SK-N-SH (cell line): ENCODE measurements around the gene SLC2A9.

Source experiments
- EZH2phosphoT487 ChIP-seq: fragments of 200-600 bp; sonication (generic); IDR thresholded peaks from 2 replicates; pipeline ENCODE4 v1.6.1; 2017; ENCODE audit warnings: low read depth, mixed run types, mild to moderate bottlenecking, antibody characterized with exemption, moderate library complexity, borderline replicate concordance
- NFIC ChIP-seq: IDR thresholded peaks from 2 replicates; pipeline ENCODE4 v1.4.0; 2012; ENCODE audit warnings: borderline replicate concordance
- POLR2AphosphoS5 ChIP-seq: IDR thresholded peaks from 2 replicates; pipeline ENCODE4 v1.6.1; 2012; ENCODE audit warnings: low read depth, low read length
- TAF1 ChIP-seq: IDR thresholded peaks from 2 replicates; pipeline ENCODE4 v1.6.1; 2012; ENCODE audit warnings: low read depth, mild to moderate bottlenecking, low read length, moderate library complexity, borderline replicate concordance

- TF ChIP-seq TAF1 (no peak), POLR2AphosphoS5 (no peak), EZH2phosphoT487 (no peak), NFIC (no peak)
Measured at GRCh38 chr4:9811806-9812205, 209.5 kb downstream of the SLC2A9 start.
